ENCODE data around the gene CCDC171.
"Not testable (repeated sequence)": the region's sequence is repeated elsewhere in the genome, so short reads cannot be mapped to it uniquely, and the experiment has no call there.

The CCDC171 gene

GRCh38 chr9:15697446-15697851, 144.6 kb downstream of the CCDC171 start:
- no peak overlapping the region for H3K27ac Mint-ChIP-seq
- no peaks in the 10 kb centered on the region for H3K4me1 Mint-ChIP-seq (ENCODE audit: low read depth)
- H3K27me3 Mint-ChIP-seq: no peaks in the 10 kb centered on the region
- peaks cover 16% of the 10 kb centered on the region for H3K36me3 Mint-ChIP-seq
- no peak overlapping the region for H3K4me3 Mint-ChIP-seq
- H3K9me3 Mint-ChIP-seq (ENCODE audit: low read depth): peaks cover 6% of the 10 kb centered on the region

- not testable (repeated sequence) for H3K27ac Mint-ChIP-seq; H3K27me3 Mint-ChIP-seq; H3K4me1 Mint-ChIP-seq (ENCODE audit: low read depth); H3K9me3 Mint-ChIP-seq (ENCODE audit: low read depth); H3K4me3 Mint-ChIP-seq
- H3K36me3 Mint-ChIP-seq: peaks cover 19% of the 10 kb centered on the region
Observed at GRCh38 chr9:15699876-15700559, 147.2 kb downstream of the CCDC171 start.

GRCh38 chr9:15707000-15707399, 154.2 kb downstream of the CCDC171 start:
- Mint-ChIP-seq H3K4me3 (no peak overlapping the region), H3K9me3 (ENCODE audit: low read depth) (no peaks in the 10 kb centered on the region), H3K27me3 (no peaks in the 10 kb centered on the region), H3K27ac (no peak overlapping the region), H3K4me1 (ENCODE audit: low read depth) (no peaks in the 10 kb centered on the region), H3K36me3 (peaks cover 4% of the 10 kb centered on the region)

GRCh38 chr9:15711531-15711930, 158.7 kb downstream of the CCDC171 start:
- Mint-ChIP-seq H3K36me3 (peaks cover 2% of the 10 kb centered on the region), H3K27ac (no peak overlapping the region), H3K27me3 (no peaks in the 10 kb centered on the region), H3K4me1 (ENCODE audit: low read depth) (no peaks in the 10 kb centered on the region), H3K4me3 (no peak overlapping the region), H3K9me3 (ENCODE audit: low read depth) (no peaks in the 10 kb centered on the region)

- no peak overlapping the region for H3K27ac Mint-ChIP-seq
Observed at GRCh38 chr9:15711931-15712330, 159.1 kb downstream of the CCDC171 start.

GRCh38 chr9:15714746-15715145, 161.9 kb downstream of the CCDC171 start:
- H3K9me3 Mint-ChIP-seq (ENCODE audit: low read depth): no peaks in the 10 kb centered on the region
- H3K4me1 Mint-ChIP-seq (ENCODE audit: low read depth): no peaks in the 10 kb centered on the region
- H3K27ac Mint-ChIP-seq: no peak overlapping the region
- H3K36me3 Mint-ChIP-seq: peaks cover 2% of the 10 kb centered on the region
- H3K27me3 Mint-ChIP-seq: no peaks in the 10 kb centered on the region
- H3K4me3 Mint-ChIP-seq: no peak overlapping the region

More at GRCh38 chr9:15711931-15712330, 159.1 kb downstream of the CCDC171 start:
- H3K27me3 Mint-ChIP-seq: no peaks in the 10 kb centered on the region
- H3K4me1 Mint-ChIP-seq (ENCODE audit: low read depth): no peaks in the 10 kb centered on the region
- no peaks in the 10 kb centered on the region for H3K9me3 Mint-ChIP-seq (ENCODE audit: low read depth)
- H3K36me3 Mint-ChIP-seq: peaks cover 2% of the 10 kb centered on the region
- no peak overlapping the region for H3K4me3 Mint-ChIP-seq

GRCh38 chr9:15717290-15717967, 164.6 kb downstream of the CCDC171 start:
- no peak overlapping the region for H3K27ac Mint-ChIP-seq
- no peaks in the 10 kb centered on the region for H3K4me1 Mint-ChIP-seq (ENCODE audit: low read depth)
- peaks cover 2% of the 10 kb centered on the region for H3K36me3 Mint-ChIP-seq
- no peak overlapping the region for H3K4me3 Mint-ChIP-seq
- no peaks in the 10 kb centered on the region for H3K27me3 Mint-ChIP-seq
- H3K9me3 Mint-ChIP-seq (ENCODE audit: low read depth): no peaks in the 10 kb centered on the region

- no peak overlapping the region for H3K27ac Mint-ChIP-seq
- peaks cover 2% of the 10 kb centered on the region for H3K36me3 Mint-ChIP-seq
- H3K9me3 Mint-ChIP-seq (ENCODE audit: low read depth): no peaks in the 10 kb centered on the region
- H3K4me3 Mint-ChIP-seq: no peak overlapping the region
- no peaks in the 10 kb centered on the region for H3K27me3 Mint-ChIP-seq
- H3K4me1 Mint-ChIP-seq (ENCODE audit: low read depth): no peaks in the 10 kb centered on the region
Observed at GRCh38 chr9:15718423-15718822, 165.6 kb downstream of the CCDC171 start.

GRCh38 chr9:15720861-15721260, 168.0 kb downstream of the CCDC171 start:
- Mint-ChIP-seq H3K4me3 (no peak overlapping the region), H3K36me3 (peaks cover 2% of the 10 kb centered on the region), H3K27me3 (no peaks in the 10 kb centered on the region), H3K9me3 (ENCODE audit: low read depth) (no peaks in the 10 kb centered on the region), H3K27ac (no peak overlapping the region), H3K4me1 (ENCODE audit: low read depth) (no peaks in the 10 kb centered on the region)

- H3K9me3 Mint-ChIP-seq (ENCODE audit: low read depth): no peaks in the 10 kb centered on the region
- no peaks in the 10 kb centered on the region for H3K4me1 Mint-ChIP-seq (ENCODE audit: low read depth)
- no peak overlapping the region for H3K27ac Mint-ChIP-seq
- H3K36me3 Mint-ChIP-seq: no peaks in the 10 kb centered on the region
- no peak overlapping the region for H3K4me3 Mint-ChIP-seq
- H3K27me3 Mint-ChIP-seq: no peaks in the 10 kb centered on the region
Observed at GRCh38 chr9:15722888-15723287, 170.0 kb downstream of the CCDC171 start.

- Mint-ChIP-seq H3K36me3 (no peaks in the 10 kb centered on the region), H3K4me1 (ENCODE audit: low read depth) (no peaks in the 10 kb centered on the region), H3K4me3 (no peak overlapping the region), H3K9me3 (ENCODE audit: low read depth) (no peaks in the 10 kb centered on the region), H3K27me3 (no peaks in the 10 kb centered on the region), H3K27ac (no peak overlapping the region)
Observed at GRCh38 chr9:15724016-15724415, 171.2 kb downstream of the CCDC171 start.

GRCh38 chr9:15724612-15725011, 171.8 kb downstream of the CCDC171 start:
- Mint-ChIP-seq H3K36me3 (no peaks in the 10 kb centered on the region), H3K27me3 (no peaks in the 10 kb centered on the region), H3K4me1 (ENCODE audit: low read depth) (peaks cover 3% of the 10 kb centered on the region), H3K4me3 (no peak overlapping the region), H3K9me3 (ENCODE audit: low read depth) (no peaks in the 10 kb centered on the region), H3K27ac (no peak overlapping the region)

GRCh38 chr9:15725953-15726352, 173.1 kb downstream of the CCDC171 start:
- Mint-ChIP-seq H3K4me1 (ENCODE audit: low read depth) (peaks cover 4% of the 10 kb centered on the region), H3K27me3 (no peaks in the 10 kb centered on the region), H3K9me3 (ENCODE audit: low read depth) (no peaks in the 10 kb centered on the region), H3K4me3 (no peak overlapping the region), H3K27ac (no peak overlapping the region), H3K36me3 (no peaks in the 10 kb centered on the region)

GRCh38 chr9:15729507-15729906, 176.7 kb downstream of the CCDC171 start:
- no peak overlapping the region for H3K4me3 Mint-ChIP-seq
- no peaks in the 10 kb centered on the region for H3K9me3 Mint-ChIP-seq (ENCODE audit: low read depth)
- H3K4me1 Mint-ChIP-seq (ENCODE audit: low read depth): peaks cover 4% of the 10 kb centered on the region
- no peaks in the 10 kb centered on the region for H3K27me3 Mint-ChIP-seq
- H3K36me3 Mint-ChIP-seq: peaks cover 6% of the 10 kb centered on the region
- no peak overlapping the region for H3K27ac Mint-ChIP-seq

GRCh38 chr9:15735083-15735857, 182.4 kb downstream of the CCDC171 start:
- Mint-ChIP-seq H3K4me3 (no peak overlapping the region), H3K27me3 (no peaks in the 10 kb centered on the region), H3K27ac (no peak overlapping the region), H3K9me3 (ENCODE audit: low read depth) (no peaks in the 10 kb centered on the region), H3K36me3 (peaks cover 6% of the 10 kb centered on the region), H3K4me1 (ENCODE audit: low read depth) (no peaks in the 10 kb centered on the region)

Data from activated naive CD8-positive, alpha-beta T cell (primary cell).